B cell (primary cell): Measurements from ENCODE around the gene CILP. TPM values are rescaled to one million over a fixed set of nuclear protein-coding genes. Genes with fewer than 3 reads are reported as not detected.

Source experiments
- ATAC-seq: fragments of 200-7000 bp; cut with Tn5 transposase; one replicate; pipeline ENCODE4 v1.10.0; 2021; ENCODE audit warnings: low read depth, mild to moderate bottlenecking, moderate number of reproducible peaks, moderate library complexity
- CTCF ChIA-PET: fragments of 350-600 bp; sonication (Branson Sonifier 250); formaldehyde crosslinking; loops from one replicate; lab custom pipeline; 2021; ENCODE audit warnings: antibody characterized with exemption, inconsistent platforms; lab: Charles Lee
- POLR2A ChIA-PET: fragments of 350-600 bp; sonication (Branson Sonifier 250); formaldehyde crosslinking; loops from one replicate; lab custom pipeline; 2021; ENCODE audit warnings: antibody characterized with exemption; lab: Charles Lee
- DNase-seq: peaks from one replicate; pipeline ENCODE4 v3.0.0; 2013
- H2AFZ ChIP-seq: 2 replicates; pipeline ENCODE4 v1.6.1; 2012; ENCODE audit warnings: mild to moderate bottlenecking, low read depth, low read length; ENCODE audit not compliant: insufficient read depth, poor library complexity, severe bottlenecking
- H3K27ac ChIP-seq, 2 donors: 1 replicate in 1 of 2; 2 replicates in 1 of 2; pipeline ENCODE4 v1.5.1; 2012 to 2013; ENCODE audit warnings: low read length in 2 of 2, mild to moderate bottlenecking in 2 of 2, moderate library complexity in 1 of 2
- H3K27me3 ChIP-seq, 4 experiments: fragments of 200-600 bp in 1 of 4; sonication (generic) in 1 of 4; replicated peaks in 1 of 4; 1 replicate in 2 of 4; 2 replicates in 2 of 4; pipeline versions ENCODE4 v1.6.1 to v1.7.0; 2013 to 2016; ENCODE audit warnings: low read length in 3 of 4, mild to moderate bottlenecking in 2 of 4, mixed read lengths in 1 of 4, moderate library complexity in 1 of 4; ENCODE audit not compliant: insufficient read depth in 4 of 4, control insufficient read depth in 3 of 4; ENCODE audit errors: control extremely low read depth in 1 of 4
- H3K36me3 ChIP-seq, 2 experiments: replicated peaks in 1 of 2; 1 replicate in 1 of 2; 2 replicates in 1 of 2; pipeline versions ENCODE4 v1.6.1 to v1.7.1; 2013; ENCODE audit warnings: low read length in 1 of 2; ENCODE audit not compliant: insufficient read depth in 2 of 2, control insufficient read depth in 1 of 2; ENCODE audit errors: control extremely low read depth in 1 of 2, extremely low read depth in 1 of 2
- H3K4me1 ChIP-seq, 2 donors: fragments of 200-600 bp in 1 of 2; sonication (generic) in 1 of 2; 1 replicate in 1 of 2; 2 replicates in 1 of 2; pipeline versions ENCODE4 v1.5.1 to v1.6.1; 2013 to 2017; ENCODE audit warnings: low read length in 2 of 2; ENCODE audit not compliant: control insufficient read depth in 2 of 2, insufficient read depth in 2 of 2
- H3K4me2 ChIP-seq: replicated peaks from 2 replicates; pipeline ENCODE3; 2012; ENCODE audit warnings: mild to moderate bottlenecking, low read depth, low read length; ENCODE audit not compliant: poor library complexity, severe bottlenecking
- H3K4me3 ChIP-seq, 5 experiments: fragments of 200-600 bp in 1 of 5; sonication (generic) in 1 of 5; 1 replicate in 3 of 5; 2 replicates in 2 of 5; pipeline versions ENCODE4 v1.5.1 to v1.7.0; 2011 to 2016; ENCODE audit warnings: low read length in 4 of 5, mild to moderate bottlenecking in 4 of 5, low read depth in 2 of 5, control low read depth in 1 of 5, moderate library complexity in 1 of 5; ENCODE audit not compliant: insufficient read depth in 1 of 5; ENCODE audit errors: control extremely low read depth in 1 of 5, extremely low read depth in 1 of 5
- H3K79me2 ChIP-seq: fragments of 200-600 bp; sonication (generic); one replicate; pipeline ENCODE4 v1.6.0; 2016; ENCODE audit warnings: low read length; ENCODE audit not compliant: control insufficient read depth, insufficient read depth
- H3K9ac ChIP-seq: fragments of 200-600 bp; sonication (generic); 2 replicates; pipeline ENCODE4 v1.6.1; 2017; ENCODE audit warnings: mild to moderate bottlenecking, low read length, moderate library complexity
- H3K9me3 ChIP-seq, 3 donors: one replicate each; pipeline versions ENCODE4 v1.6.1 to v1.7.1; 2013; ENCODE audit warnings: low read length in 2 of 3; ENCODE audit not compliant: control insufficient read depth in 2 of 3, insufficient read depth in 1 of 3; ENCODE audit errors: control extremely low read depth in 1 of 3
- H4K20me1 ChIP-seq: 2 replicates; pipeline ENCODE4 v1.6.0; 2012; ENCODE audit warnings: mild to moderate bottlenecking, low read length; ENCODE audit not compliant: insufficient read depth, control insufficient read depth, poor library complexity, severe bottlenecking
- H3K27ac Mint-ChIP-seq: one replicate; pipeline ENCODE4 v1.8.0; 2021; ENCODE audit warnings: mixed read lengths
- H3K27me3 Mint-ChIP-seq: one replicate; pipeline ENCODE4 v1.8.0; 2021; ENCODE audit warnings: mixed read lengths
- H3K4me1 Mint-ChIP-seq: one replicate; pipeline ENCODE4 v1.8.0; 2021; ENCODE audit warnings: mixed read lengths
- H3K4me3 Mint-ChIP-seq: one replicate; pipeline ENCODE4 v1.8.0; 2021; ENCODE audit warnings: mixed read lengths
- H3K9me3 Mint-ChIP-seq: one replicate; pipeline ENCODE4 v1.8.0; 2022; ENCODE audit warnings: mixed read lengths; ENCODE audit not compliant: insufficient read depth
- CTCF ChIP-seq: fragments of 200-600 bp; IDR thresholded peaks from one replicate; pipeline ENCODE4 v1.8.0; 2022; ENCODE audit warnings: antibody characterized with exemption, mild to moderate bottlenecking
- EZH2 ChIP-seq: IDR thresholded peaks from 2 replicates; pipeline ENCODE4 v1.6.1; 2012; ENCODE audit warnings: borderline replicate concordance, low read depth, mild to moderate bottlenecking, moderate library complexity, low read length; ENCODE audit not compliant: insufficient read depth, poor library complexity, severe bottlenecking
- WGBS: methylation state at CpG from one replicate; pipeline ENCODE4 v1.1.5; 2013; ENCODE audit warnings: missing lambda C conversion rate; ENCODE audit not compliant: insufficient coverage; 5-methylcytosine and 5-hydroxymethylcytosine counted together
- intact Hi-C: fragments of 100-400 bp; cut with micrococcal nuclease; formaldehyde crosslinking; loops from one replicate; pipeline ENCODE4 v1.10.0; 2022
- polyA plus RNA-seq: library from polyadenylated mRNA; depleted of rRNA; stranded (reverse); fragments of >200 nt; gene quantifications from 2 replicates; pipeline ENCODE4 v1.2.3, GENCODE V29; 2012
- total RNA-seq, 2 donors: library from RNA; stranded (reverse); fragments of 120-200 nt in 1 of 2; gene quantifications; 1 replicate in 1 of 2; 2 replicates in 1 of 2; pipeline versions ENCODE4 v1.2.3 to v1.2.4, GENCODE V29; 2013 to 2022

The CILP gene
- total and polyA plus RNA-seq, 2 donors (not counting 1 experiment from before 2014, with no cell fraction given): 0.52 to 0.94 TPM

GRCh38 chr15:65206750-65207149, 4.5 kb downstream of the CILP start:
- H3K4me2 ChIP-seq: no peak overlapping the region
- no peaks in the 10 kb centered on the region for H4K20me1 ChIP-seq
- TF ChIP-seq EZH2 (no peak), CTCF (no peak)
- DNase-seq (no peak), ATAC-seq (no peak)
- H3K79me2 ChIP-seq: no peaks in the 10 kb centered on the region
- H3K4me1 ChIP-seq: no peaks in the 10 kb centered on the region
- Mint-ChIP-seq H3K9me3 (no peaks in the 10 kb centered on the region), H3K27me3 (peaks cover 8% of the 10 kb centered on the region), H3K27ac (no peak overlapping the region), H3K4me3 (no peak overlapping the region), H3K4me1 (no peaks in the 10 kb centered on the region)
- WGBS: 93% methylated on average over 19 of the region's 20 CpGs
- H3K27ac ChIP-seq: no peak overlapping the region
- H3K36me3 ChIP-seq: no peaks in the 10 kb centered on the region
- no peaks in the 10 kb centered on the region for H3K27me3 ChIP-seq
- ChIA-PET POLR2A (interaction anchor here (0.6 kb wide), 1 partner anchor 191 kb away, joined by 4 read pairs; no protein-coding TSS in a partner anchor), CTCF (no interaction called here)
- H2AFZ ChIP-seq: no peak overlapping the region
- intact Hi-C loops: no loop called here
- H3K4me3 ChIP-seq: no peak overlapping the region
- no peaks in the 10 kb centered on the region for H3K9me3 ChIP-seq
- H3K9ac ChIP-seq: no peak overlapping the region

GRCh38 chr15:65204931-65205660, 6.2 kb downstream of the CILP start:
- intact Hi-C loops: no loop called here
- H3K27me3 Mint-ChIP-seq: peaks cover 11% of the 10 kb centered on the region
- H3K4me3 Mint-ChIP-seq: no peak overlapping the region
- no peaks in the 10 kb centered on the region for H3K9me3 Mint-ChIP-seq
- TF ChIP-seq CTCF: no peak
- TF ChIP-seq EZH2: no peak
- Histone ChIP-seq H3K4me3 (no peak overlapping the region), H2AFZ (no peak overlapping the region), H3K27me3 (no peaks in the 10 kb centered on the region), H3K79me2 (no peaks in the 10 kb centered on the region), H3K27ac (no peak overlapping the region), H3K9me3 (no peaks in the 10 kb centered on the region), H3K9ac (no peak overlapping the region), H3K36me3 (no peaks in the 10 kb centered on the region), H3K4me2 (no peak overlapping the region), H4K20me1 (no peaks in the 10 kb centered on the region), H3K4me1 (no peaks in the 10 kb centered on the region)
- no peaks in the 10 kb centered on the region for H3K4me1 Mint-ChIP-seq
- ChIA-PET POLR2A (no interaction called here), CTCF (no interaction called here)
- no peak for ATAC-seq
- WGBS: 97% methylated on average over 9 of the region's 12 CpGs
- no peak for DNase-seq
- H3K27ac Mint-ChIP-seq: no peak overlapping the region
